ENCODE data around the gene CASQ2. TPM values are rescaled to one million over a fixed set of nuclear protein-coding genes. Genes with fewer than 3 reads are reported as not detected.

The CASQ2 gene
- total RNA-seq, 1 experiment from 2014 or later = 0.17 TPM

- no peak for DNase-seq (ENCODE audit: low read depth)
These were observed 70.9 kb downstream of the CASQ2 start for GRCh38 chr1:115697619-115698018.

- DNase-seq (ENCODE audit: low read depth) = no peak
These were observed 73.7 kb downstream of the CASQ2 start for GRCh38 chr1:115694805-115695204.

DNA sequence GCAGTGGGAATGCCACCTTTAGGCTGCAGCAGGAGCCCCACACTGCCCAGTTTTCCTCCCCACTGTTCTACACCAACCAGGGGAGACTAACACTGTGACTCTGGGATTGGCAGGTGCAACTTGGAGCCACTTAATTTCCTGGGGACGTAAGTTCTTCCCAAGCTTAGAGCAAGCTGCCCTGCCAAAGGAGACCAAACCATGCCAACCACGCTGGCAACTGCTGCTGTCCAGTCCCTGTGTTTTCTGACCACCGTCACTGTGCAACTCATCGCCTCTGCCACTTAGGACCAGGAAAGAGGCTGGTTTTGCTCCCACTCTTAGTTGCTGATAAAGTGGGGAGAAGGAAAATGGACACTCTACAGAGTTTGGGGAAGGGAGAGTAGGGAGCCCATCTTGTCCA, 76.3 kb downstream of the CASQ2 start:
- DNase-seq (ENCODE audit: low read depth) = no peak

GRCh38 chr1:115690972-115691371, 77.5 kb downstream of the CASQ2 start:
- no peak for DNase-seq (ENCODE audit: low read depth)

- no peak for DNase-seq (ENCODE audit: low read depth)
These were observed 80.8 kb downstream of the CASQ2 start for GRCh38 chr1:115687744-115688143.

GRCh38 chr1:115685029-115685705, 83.3 kb downstream of the CASQ2 start:
- no peak for DNase-seq (ENCODE audit: low read depth)

GRCh38 chr1:115682792-115683191, 85.7 kb downstream of the CASQ2 start:
- no peak for DNase-seq (ENCODE audit: low read depth)

DNA sequence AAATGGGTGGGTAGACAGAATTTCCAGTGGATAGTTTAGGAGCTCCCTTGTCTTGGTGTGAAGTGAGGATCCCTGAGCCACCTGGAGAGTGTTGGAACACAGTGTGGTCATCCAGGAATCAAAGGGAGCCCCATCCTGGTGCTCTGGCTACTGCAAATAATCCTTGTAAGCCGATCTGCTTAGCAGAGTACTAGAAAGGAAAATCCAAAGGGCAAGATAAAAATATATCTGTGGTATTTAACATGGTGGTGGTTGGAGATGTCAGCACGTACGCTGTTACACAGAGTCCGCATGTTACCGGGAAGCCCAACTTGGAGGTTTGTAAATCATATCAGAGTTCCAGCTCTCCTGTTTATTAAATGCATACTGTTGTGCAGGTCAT, 87.8 kb downstream of the CASQ2 start:
- DNase-seq (ENCODE audit: low read depth) = no peak

GRCh38 chr1:115679141-115679611, 89.3 kb downstream of the CASQ2 start:
- DNase-seq (ENCODE audit: low read depth) = peak; percentile 71

DNA sequence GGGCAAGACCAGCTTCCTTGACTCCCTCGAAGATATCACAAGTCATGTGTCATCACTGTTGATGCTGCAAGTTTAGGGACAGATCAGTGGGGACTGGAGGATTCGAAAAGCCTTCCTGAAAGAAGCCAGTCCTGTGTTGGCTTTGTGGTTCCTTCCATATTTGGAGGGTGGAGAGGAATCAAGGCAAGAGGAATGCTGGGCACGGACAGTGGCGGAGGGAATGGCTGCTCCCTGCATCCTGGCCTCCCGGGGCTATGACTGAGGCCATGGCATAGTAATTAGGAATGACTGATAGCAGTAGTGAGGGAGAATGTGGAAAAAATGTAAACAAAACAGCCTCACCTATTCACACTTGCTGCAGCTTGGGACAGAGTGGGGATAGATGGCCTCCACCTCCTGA, 90.4 kb downstream of the CASQ2 start:
- no peak for DNase-seq (ENCODE audit: low read depth)

DNA sequence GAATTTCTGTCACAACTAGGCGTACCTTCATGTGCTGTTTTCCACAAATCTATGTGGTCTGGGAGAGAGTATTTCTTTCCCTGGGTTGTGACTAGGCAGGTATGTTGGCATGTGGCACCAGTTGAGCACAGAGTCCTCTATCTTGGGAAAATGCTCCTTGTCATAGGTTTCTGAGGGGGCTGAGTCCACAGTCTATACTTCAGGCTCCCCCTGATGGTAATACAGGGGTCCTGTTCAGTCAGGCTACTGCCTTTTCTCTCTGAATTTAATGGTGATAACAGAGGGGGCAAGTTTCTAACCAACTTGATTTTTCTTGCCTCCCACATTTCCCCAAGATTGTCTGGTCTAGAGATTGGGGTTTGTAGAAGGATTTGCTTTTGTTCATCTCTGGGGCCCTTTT, 90.9 kb downstream of the CASQ2 start:
- DNase-seq (ENCODE audit: low read depth) = peak; percentile 16

DNA sequence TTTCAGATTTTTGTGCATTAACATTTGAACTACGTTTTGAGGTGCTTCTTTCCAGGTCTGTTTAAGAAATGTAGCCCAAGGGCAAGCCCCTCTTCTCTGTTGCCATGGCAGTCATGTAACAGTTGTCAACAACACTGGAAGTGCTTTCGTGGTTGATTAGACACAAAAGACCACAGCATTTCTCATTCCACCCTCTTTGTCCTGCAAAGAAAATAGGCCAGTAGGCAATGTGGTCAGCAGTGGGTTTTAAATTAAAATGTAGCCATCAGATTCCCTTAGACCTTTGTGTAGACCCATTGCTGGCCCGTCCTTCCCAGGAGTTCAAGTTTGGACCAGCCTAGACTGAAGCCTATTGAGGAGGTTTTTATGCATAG, 91.3 kb downstream of the CASQ2 start:
- DNase-seq (ENCODE audit: low read depth) = peak; percentile 75

- DNase-seq (ENCODE audit: low read depth) = no peak
These were observed 91.9 kb downstream of the CASQ2 start for GRCh38 chr1:115676498-115677181.

DNA sequence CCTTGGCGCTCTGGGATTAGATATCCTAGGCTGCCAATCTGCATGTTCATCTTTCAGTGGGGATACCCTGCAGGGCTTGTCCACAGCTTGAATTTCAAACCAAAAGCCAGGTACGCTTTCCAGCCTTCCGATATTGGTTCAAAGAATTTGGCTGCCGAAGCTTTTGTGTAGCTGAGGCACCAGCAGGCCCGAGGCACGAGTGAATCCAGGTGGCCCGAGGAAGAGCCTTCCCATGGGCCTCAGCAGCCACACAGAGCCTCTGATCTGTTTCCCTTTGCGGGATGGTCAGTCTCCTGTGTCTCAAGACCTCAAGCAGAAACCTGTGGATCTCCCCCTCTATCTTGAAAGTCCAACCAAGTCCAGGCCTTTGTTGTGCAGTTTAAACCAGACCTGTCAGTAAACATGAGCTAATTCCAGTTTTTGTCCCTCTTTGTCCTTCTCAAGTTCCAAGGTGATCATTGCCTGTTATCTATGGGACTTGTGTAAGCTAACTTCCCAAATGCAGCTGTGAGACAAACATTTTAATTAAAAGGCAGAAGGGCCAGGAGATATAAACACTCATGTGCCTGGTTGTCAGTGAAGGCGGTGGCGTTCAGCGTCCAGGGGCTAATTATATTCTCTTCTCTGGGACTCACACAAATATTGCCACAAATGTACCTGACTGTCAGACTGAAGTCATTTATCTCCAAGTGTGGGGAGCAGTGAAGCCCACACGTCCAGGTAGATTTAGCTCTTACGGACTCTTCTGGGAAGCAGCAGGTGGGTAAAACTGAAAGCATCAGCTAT, 96.1 kb downstream of the CASQ2 start:
- no peak for DNase-seq (ENCODE audit: low read depth)

GRCh38 chr1:115671176-115671934, 97.2 kb downstream of the CASQ2 start:
- peak; percentile 77 for DNase-seq (ENCODE audit: low read depth)

DNA sequence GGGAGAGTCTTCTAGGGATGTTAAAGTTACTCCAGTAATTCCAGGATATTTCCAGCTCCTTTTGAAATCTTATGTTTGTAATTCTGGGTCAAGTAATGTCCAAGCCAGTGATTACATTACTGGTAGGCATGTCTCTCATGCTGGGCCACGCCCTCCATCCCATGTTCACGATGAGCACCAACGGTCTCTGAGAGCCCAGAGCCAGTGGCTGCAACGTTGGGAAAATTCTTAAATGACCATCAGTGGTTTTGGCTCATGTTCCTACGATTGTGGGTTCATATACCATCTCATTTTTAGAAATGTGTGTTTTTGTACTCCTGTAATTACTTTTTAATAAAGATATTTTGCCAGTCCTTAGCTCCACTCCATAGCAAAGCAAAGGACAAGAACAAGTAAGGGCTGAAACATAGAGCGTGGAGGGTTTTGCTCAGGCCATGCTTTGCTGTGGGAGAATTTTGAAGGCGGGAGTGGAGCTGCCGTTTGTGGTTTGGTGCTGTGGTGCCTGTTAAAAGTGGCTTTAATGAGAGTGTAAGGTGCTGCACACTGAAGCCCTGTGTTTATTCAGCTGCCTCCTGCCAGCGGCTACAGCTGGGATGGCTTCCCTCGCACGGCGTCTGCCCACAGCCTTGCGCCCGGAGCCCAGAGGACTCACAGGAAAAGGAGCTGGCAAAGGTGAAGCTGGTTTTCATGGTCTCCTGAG, 97.9 kb downstream of the CASQ2 start:
- peak; percentile 95 for DNase-seq (ENCODE audit: low read depth)

DNA sequence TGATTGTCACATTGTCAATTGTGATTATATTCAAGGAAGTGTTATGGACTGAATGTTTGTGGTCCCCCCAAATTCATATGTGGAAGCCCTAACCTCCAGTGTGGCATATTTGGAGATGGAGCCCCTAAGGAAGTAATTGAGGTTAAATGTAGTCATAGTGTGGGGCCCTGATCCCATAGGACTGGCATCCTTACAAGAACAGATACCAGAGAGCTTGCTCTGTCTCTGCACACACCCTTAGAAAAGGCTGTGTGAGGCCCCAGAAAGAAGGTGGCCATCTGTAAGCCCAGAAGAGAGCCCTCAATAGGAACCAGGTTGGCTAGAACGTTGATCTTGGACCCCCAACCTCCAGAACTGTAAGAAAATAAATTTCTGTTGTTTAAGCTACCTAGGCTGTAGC, 98.6 kb downstream of the CASQ2 start:
- peak; percentile 13 for DNase-seq (ENCODE audit: low read depth)

DNA sequence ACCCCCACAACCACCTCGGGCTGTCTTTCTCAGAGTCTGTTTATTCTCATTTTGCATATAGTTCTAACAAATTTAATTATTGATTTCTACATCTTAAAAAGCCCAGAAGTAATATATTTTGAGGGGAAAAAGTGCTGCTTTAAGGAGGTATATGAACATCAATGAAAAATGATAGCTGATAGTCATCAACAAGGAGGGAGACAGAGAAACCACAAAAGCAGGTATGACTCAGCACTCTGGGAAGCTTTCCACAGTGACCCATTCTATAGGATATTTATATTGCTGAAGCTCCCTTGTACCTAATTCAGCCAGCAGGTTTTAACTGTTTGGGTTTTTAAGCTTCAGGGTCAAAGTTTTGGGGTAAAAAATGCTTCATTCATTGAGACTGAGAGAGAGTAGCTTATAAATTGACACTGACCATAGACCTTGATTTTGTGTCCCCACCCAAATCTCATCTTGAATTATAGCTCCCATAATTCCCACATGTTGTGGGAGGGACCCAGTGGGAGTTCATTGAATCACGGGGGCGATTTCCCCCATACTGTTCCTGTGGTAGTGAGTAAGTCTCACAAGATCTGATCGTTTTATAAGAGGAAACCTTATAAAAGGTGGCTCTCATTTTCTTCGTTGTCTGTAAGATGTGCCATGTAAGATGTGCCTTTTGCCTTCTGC, 99.4 kb downstream of the CASQ2 start:
- peak; percentile 83 for DNase-seq (ENCODE audit: low read depth)

- DNase-seq (ENCODE audit: low read depth) = peak; percentile 72
These were observed 99.9 kb downstream of the CASQ2 start for GRCh38 chr1:115668579-115668978.

- DNase-seq (ENCODE audit: low read depth) = no peak
These were observed 101.8 kb downstream of the CASQ2 start for GRCh38 chr1:115666702-115667101.

GRCh38 chr1:115666206-115666605, 102.3 kb downstream of the CASQ2 start:
- DNase-seq (ENCODE audit: low read depth) = no peak
